ENCODE data around the gene PTGDR2. TPM values are rescaled to one million over a fixed set of nuclear protein-coding genes. Genes with fewer than 3 reads are reported as not detected.
A peak's percentile ranks its signal among the peaks of the same experiment; 100 is the strongest.

PTGDR2 gene
- total and polyA plus RNA-seq, 12 donors: 0.35 to 5.7 (median 1.2) TPM

DNA sequence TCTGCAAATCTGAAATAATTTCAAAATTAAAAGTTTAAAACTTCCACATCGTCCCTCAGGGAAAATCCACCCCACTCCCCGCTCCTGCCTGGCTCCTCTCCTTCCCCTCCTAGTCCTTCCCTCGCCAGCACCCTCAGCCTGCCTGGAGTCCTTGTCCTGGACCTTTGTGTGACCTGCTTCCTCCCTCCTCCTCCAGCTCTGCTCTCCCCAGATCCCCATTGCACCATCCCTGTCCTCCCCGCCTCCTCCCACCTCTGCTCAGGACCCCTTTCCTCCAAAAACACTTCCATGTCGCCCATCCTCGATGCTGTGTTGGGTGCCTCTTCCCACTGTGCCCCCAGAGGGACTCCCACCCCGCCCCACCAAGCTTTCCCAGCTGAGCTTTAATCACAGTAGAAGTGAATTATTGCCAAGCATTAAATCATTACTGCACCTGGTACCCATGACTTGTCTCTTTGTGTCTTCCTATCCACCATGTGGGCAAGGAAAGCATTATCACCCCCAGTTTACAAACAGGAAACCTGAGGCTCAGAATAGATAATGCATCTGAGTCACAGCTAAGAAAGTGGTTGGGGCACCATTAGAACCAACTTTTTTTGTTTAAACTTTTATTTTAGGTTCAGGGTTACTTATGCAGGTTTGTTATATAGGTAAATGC is 9.2 kb upstream of the PTGDR2 start:
- WGBS, 2 donors: 76 to 77% methylated on average over 7 of the region's 7 CpGs
- H3K4me1 ChIP-seq: peaks cover 0 to 13% (median 3%) of the 10 kb centered on the region in 9 donors
- DNase-seq: no peak
- no peak overlapping the region for H3K27ac ChIP-seq
- intact Hi-C loops (cut with DNase I): no loop called here
- H3K4me3 ChIP-seq: no peak overlapping the region
- TF ChIP-seq, protein P1, sequence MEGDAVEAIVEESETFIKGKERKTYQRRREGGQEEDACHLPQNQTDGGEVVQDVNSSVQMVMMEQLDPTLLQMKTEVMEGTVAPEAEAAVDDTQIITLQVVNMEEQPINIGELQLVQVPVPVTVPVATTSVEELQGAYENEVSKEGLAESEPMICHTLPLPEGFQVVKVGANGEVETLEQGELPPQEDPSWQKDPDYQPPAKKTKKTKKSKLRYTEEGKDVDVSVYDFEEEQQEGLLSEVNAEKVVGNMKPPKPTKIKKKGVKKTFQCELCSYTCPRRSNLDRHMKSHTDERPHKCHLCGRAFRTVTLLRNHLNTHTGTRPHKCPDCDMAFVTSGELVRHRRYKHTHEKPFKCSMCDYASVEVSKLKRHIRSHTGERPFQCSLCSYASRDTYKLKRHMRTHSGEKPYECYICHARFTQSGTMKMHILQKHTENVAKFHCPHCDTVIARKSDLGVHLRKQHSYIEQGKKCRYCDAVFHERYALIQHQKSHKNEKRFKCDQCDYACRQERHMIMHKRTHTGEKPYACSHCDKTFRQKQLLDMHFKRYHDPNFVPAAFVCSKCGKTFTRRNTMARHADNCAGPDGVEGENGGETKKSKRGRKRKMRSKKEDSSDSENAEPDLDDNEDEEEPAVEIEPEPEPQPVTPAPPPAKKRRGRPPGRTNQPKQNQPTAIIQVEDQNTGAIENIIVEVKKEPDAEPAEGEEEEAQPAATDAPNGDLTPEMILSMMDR (IDR thresholded peaks at IDR 0.05): no peak
- H3K9me3 ChIP-seq: no peaks in the 10 kb centered on the region
- no peak for ATAC-seq
- no peaks in the 10 kb centered on the region for H3K27me3 ChIP-seq
- no peaks in the 10 kb centered on the region for H3K36me3 ChIP-seq

- Histone ChIP-seq H3K36me3 (no peaks in the 10 kb centered on the region), H3K4me3 (no peak overlapping the region), H3K27ac (no peak overlapping the region), H3K27me3 (no peaks in the 10 kb centered on the region), H3K9me3 (no peaks in the 10 kb centered on the region), H3K4me1 (peaks cover 0 to 4% (median 0%) of the 10 kb centered on the region in 9 donors)
- no peak for DNase-seq
- no peak for ATAC-seq
- intact Hi-C loops (cut with DNase I): no loop called here
- WGBS, 2 donors: 62% methylated on average over 16 of the region's 16 CpGs
- TF ChIP-seq, protein P1 (IDR thresholded peaks at IDR 0.05): no peak
Measured at GRCh38 chr11:60863550-60864521, 8.1 kb upstream of the PTGDR2 start.

- no peak overlapping the region for H3K4me3 ChIP-seq
- peaks cover 0 to 14% (median 0%) of the 10 kb centered on the region in 9 donors for H3K4me1 ChIP-seq
- H3K27me3 ChIP-seq: no peaks in the 10 kb centered on the region
- DNase-seq (no peak), ATAC-seq (no peak)
- 95 to 98% methylated on average over 9 of the region's 9 CpGs for WGBS, 2 donors
- no peaks in the 10 kb centered on the region for H3K36me3 ChIP-seq
- intact Hi-C loops (cut with DNase I): no loop called here
- TF ChIP-seq, protein P1 (IDR thresholded peaks at IDR 0.05): no peak
- H3K27ac ChIP-seq: no peak overlapping the region
- no peaks in the 10 kb centered on the region for H3K9me3 ChIP-seq
Measured at GRCh38 chr11:60862171-60862570, 6.4 kb upstream of the PTGDR2 start.

- no peak overlapping the region for H3K4me3 ChIP-seq
- TF ChIP-seq, protein P1 (IDR thresholded peaks at IDR 0.05): no peak
- H3K27ac ChIP-seq: no peak overlapping the region
- H3K9me3 ChIP-seq: no peaks in the 10 kb centered on the region
- ATAC-seq: peak in 2 of 8 donors; percentile 28 to 46
- DNase-seq: no peak
- 43 to 49% methylated on average over 7 of the region's 7 CpGs for WGBS, 2 donors
- H3K36me3 ChIP-seq: no peaks in the 10 kb centered on the region
- peaks cover 0 to 14% (median 0%) of the 10 kb centered on the region in 9 donors for H3K4me1 ChIP-seq
- intact Hi-C loops (cut with DNase I): no loop called here
- no peaks in the 10 kb centered on the region for H3K27me3 ChIP-seq
Measured at GRCh38 chr11:60860943-60861342, 5.2 kb upstream of the PTGDR2 start.

Measured in heart right ventricle (tissue), 16 donors.